GM23338 (cell line): ENCODE measurements around the gene COLQ. TPM values are rescaled to one million over a fixed set of nuclear protein-coding genes. Genes with fewer than 3 reads are reported as not detected.
"Not testable (repeated sequence)": the region's sequence is repeated elsewhere in the genome, so short reads cannot be mapped to it uniquely, and the experiment has no call there.

ENCODE experiments used
- ATAC-seq: fragments of 200-7000 bp; cut with Tn5 transposase; 3 replicates; pipeline ENCODE4 v1.9.1; 2020
- DNase-seq: peaks from one replicate; pipeline ENCODE4 v3.0.0-alpha.2; 2015; ENCODE audit warnings: low spot score
- H2AFZ ChIP-seq: fragments of 200-600 bp; sonication (generic); 2 replicates; pipeline ENCODE4 v1.8.0; 2016; ENCODE audit warnings: antibody characterized with exemption, mild to moderate bottlenecking, moderate library complexity
- H3F3A ChIP-seq: fragments of 200-600 bp; sonication (generic); replicated peaks from 2 replicates; pipeline ENCODE4 v1.8.0; 2017; ENCODE audit warnings: antibody characterized with exemption, mixed run types, low read depth
- H3K27ac ChIP-seq: fragments of 200-600 bp; sonication (generic); 2 replicates; pipeline ENCODE4 v1.6.1; 2016; ENCODE audit warnings: low read depth
- H3K27me3 ChIP-seq: fragments of 200-600 bp; sonication (generic); 2 replicates; pipeline ENCODE4 v1.8.0; 2016; ENCODE audit warnings: mild to moderate bottlenecking, mixed run types, moderate library complexity; ENCODE audit not compliant: insufficient read depth
- H3K36me3 ChIP-seq: fragments of 200-600 bp; sonication (generic); 2 replicates; pipeline ENCODE4 v1.8.0; 2016; ENCODE audit warnings: mild to moderate bottlenecking; ENCODE audit not compliant: insufficient read depth
- H3K4me1 ChIP-seq: fragments of 200-600 bp; sonication (generic); 2 replicates; pipeline ENCODE4 v1.8.0; 2016; ENCODE audit warnings: mild to moderate bottlenecking, moderate library complexity; ENCODE audit not compliant: insufficient read depth
- H3K4me2 ChIP-seq: fragments of 200-600 bp; sonication (generic); 2 replicates; pipeline ENCODE4 v1.7.1; 2017; ENCODE audit warnings: mixed run types
- H3K4me3 ChIP-seq: fragments of 200-600 bp; sonication (generic); 2 replicates; pipeline ENCODE4 v1.6.1; 2016; ENCODE audit warnings: mixed run types
- H3K79me2 ChIP-seq: fragments of 200-600 bp; sonication (generic); replicated peaks from 2 replicates; pipeline ENCODE4 v1.8.0; 2017; ENCODE audit warnings: mild to moderate bottlenecking; ENCODE audit not compliant: insufficient read depth
- H3K9me2 ChIP-seq: fragments of 200-600 bp; sonication (generic); 2 replicates; pipeline ENCODE4 v1.8.0; 2017; ENCODE audit not compliant: insufficient read depth
- H4K20me1 ChIP-seq: fragments of 200-600 bp; sonication (generic); replicated peaks from 2 replicates; pipeline ENCODE4 v1.8.0; 2017; ENCODE audit warnings: mild to moderate bottlenecking; ENCODE audit not compliant: insufficient read depth
- H3K27ac Mint-ChIP-seq: 2 replicates; pipeline ENCODE4 v1.8.0; 2020; ENCODE audit warnings: inconsistent platforms, mild to moderate bottlenecking, moderate library complexity, mixed read lengths
- H3K27me3 Mint-ChIP-seq: 3 replicates; pipeline ENCODE4 v1.8.0; 2022; ENCODE audit warnings: low read depth, mild to moderate bottlenecking, moderate library complexity, mixed read lengths, inconsistent platforms; ENCODE audit not compliant: insufficient read depth, poor library complexity
- H3K36me3 Mint-ChIP-seq: 3 replicates; pipeline ENCODE4 v1.8.0; 2021; ENCODE audit warnings: low read depth, mild to moderate bottlenecking, inconsistent platforms, moderate library complexity, mixed read lengths
- H3K4me1 Mint-ChIP-seq: 3 replicates; pipeline ENCODE4 v1.8.0; 2020; ENCODE audit warnings: mild to moderate bottlenecking, inconsistent platforms, mixed read lengths
- H3K4me3 Mint-ChIP-seq: 3 replicates; pipeline ENCODE4 v1.8.0; 2021; ENCODE audit warnings: moderate library complexity, mild to moderate bottlenecking, inconsistent platforms, mixed read lengths
- H3K9me3 Mint-ChIP-seq: 3 replicates; pipeline ENCODE4 v1.8.0; 2020; ENCODE audit warnings: moderate library complexity, mild to moderate bottlenecking, inconsistent platforms, mixed read lengths
- EZH2 ChIP-seq: fragments of 200-600 bp; sonication (generic); IDR thresholded peaks from one replicate; pipeline ENCODE4 v1.8.0; 2017; ENCODE audit warnings: antibody characterized with exemption, mild to moderate bottlenecking, low read depth; ENCODE audit not compliant: unreplicated experiment
- EZH2phosphoT487 ChIP-seq: fragments of 200-600 bp; sonication (generic); IDR thresholded peaks from one replicate; pipeline ENCODE4 v1.8.1; 2018; ENCODE audit warnings: antibody characterized with exemption; ENCODE audit not compliant: unreplicated experiment
- ZNF331 ChIP-seq: fragments of 250-450 bp; sonication (Bioruptor Pico); IDR thresholded peaks from 2 replicates; pipeline ENCODE4 v1.5.0; 2020; ENCODE audit warnings: low read depth, mild to moderate bottlenecking, moderate library complexity
- polyA plus RNA-seq: library from polyadenylated mRNA; unstranded; fragments of >200 nt; fragmentation: Nextera tagmentation; extraction: Ambion mirVana; gene quantifications from 2 replicates; pipeline ENCODE4 v1.2.1, GENCODE V29; 2016
- total RNA-seq: library from RNA; depleted of rRNA; stranded (reverse); fragments of >200 nt; shearing (Covaris generic); gene quantifications from 2 replicates; pipeline ENCODE4 v1.2.3, GENCODE V29; 2014
- TF ChIP-seq, protein P1 (sequence below): fragments of 250-450 bp; sonication (Bioruptor Pico); IDR thresholded peaks from 2 replicates; pipeline ENCODE4 v1.5.0; 2020; ENCODE audit warnings: mild to moderate bottlenecking, moderate library complexity
- TF ChIP-seq, protein P2 (sequence below), 2 experiments: fragments of 200-600 bp in 1 of 2; sonication (generic) in 1 of 2; conservative IDR thresholded peaks; 2 replicates each; pipeline versions ENCODE4 v1.5.1 to v1.6.1; 2016 to 2017; ENCODE audit warnings: antibody characterized with exemption in 2 of 2, low read depth in 2 of 2, mild to moderate bottlenecking in 2 of 2, moderate library complexity in 1 of 2
- TF ChIP-seq, protein P3 (sequence below): IDR thresholded peaks from one replicate; pipeline ENCODE4 v1.6.1; 2018; ENCODE audit warnings: antibody characterized with exemption; ENCODE audit not compliant: unreplicated experiment

Gene COLQ
- total and polyA plus RNA-seq, 2 experiments from 2014 or later, result 0.78 to 2.0 TPM

DNA sequence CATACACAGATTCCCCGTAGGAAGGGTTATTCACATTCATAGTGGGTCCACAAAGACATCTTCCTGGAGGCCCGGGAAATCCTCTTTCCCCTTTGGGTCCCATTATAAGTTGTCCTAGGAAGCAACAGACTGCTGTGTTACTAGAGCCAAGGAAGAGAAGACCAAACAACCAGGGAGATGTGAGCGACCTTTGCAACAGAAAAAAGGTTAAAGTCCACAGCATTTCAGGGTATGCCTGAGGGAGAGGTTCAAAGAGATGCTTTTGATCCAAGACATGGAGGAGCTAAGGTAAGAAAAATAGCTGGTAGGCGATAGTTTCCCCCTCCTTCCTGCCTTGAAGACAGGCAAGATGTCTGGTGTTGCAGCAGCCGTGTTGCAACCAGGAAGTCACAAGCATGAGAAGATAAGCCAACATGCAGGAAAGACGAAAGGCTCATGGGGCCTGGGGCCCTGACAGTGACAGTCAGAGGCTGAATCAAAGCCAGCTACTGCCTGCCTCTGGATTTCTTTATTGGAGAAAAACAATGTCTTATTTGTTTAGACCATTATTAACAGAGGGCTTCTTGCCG, 63.2 kb downstream of the COLQ start (continued):
- TF ChIP-seq, protein P1, sequence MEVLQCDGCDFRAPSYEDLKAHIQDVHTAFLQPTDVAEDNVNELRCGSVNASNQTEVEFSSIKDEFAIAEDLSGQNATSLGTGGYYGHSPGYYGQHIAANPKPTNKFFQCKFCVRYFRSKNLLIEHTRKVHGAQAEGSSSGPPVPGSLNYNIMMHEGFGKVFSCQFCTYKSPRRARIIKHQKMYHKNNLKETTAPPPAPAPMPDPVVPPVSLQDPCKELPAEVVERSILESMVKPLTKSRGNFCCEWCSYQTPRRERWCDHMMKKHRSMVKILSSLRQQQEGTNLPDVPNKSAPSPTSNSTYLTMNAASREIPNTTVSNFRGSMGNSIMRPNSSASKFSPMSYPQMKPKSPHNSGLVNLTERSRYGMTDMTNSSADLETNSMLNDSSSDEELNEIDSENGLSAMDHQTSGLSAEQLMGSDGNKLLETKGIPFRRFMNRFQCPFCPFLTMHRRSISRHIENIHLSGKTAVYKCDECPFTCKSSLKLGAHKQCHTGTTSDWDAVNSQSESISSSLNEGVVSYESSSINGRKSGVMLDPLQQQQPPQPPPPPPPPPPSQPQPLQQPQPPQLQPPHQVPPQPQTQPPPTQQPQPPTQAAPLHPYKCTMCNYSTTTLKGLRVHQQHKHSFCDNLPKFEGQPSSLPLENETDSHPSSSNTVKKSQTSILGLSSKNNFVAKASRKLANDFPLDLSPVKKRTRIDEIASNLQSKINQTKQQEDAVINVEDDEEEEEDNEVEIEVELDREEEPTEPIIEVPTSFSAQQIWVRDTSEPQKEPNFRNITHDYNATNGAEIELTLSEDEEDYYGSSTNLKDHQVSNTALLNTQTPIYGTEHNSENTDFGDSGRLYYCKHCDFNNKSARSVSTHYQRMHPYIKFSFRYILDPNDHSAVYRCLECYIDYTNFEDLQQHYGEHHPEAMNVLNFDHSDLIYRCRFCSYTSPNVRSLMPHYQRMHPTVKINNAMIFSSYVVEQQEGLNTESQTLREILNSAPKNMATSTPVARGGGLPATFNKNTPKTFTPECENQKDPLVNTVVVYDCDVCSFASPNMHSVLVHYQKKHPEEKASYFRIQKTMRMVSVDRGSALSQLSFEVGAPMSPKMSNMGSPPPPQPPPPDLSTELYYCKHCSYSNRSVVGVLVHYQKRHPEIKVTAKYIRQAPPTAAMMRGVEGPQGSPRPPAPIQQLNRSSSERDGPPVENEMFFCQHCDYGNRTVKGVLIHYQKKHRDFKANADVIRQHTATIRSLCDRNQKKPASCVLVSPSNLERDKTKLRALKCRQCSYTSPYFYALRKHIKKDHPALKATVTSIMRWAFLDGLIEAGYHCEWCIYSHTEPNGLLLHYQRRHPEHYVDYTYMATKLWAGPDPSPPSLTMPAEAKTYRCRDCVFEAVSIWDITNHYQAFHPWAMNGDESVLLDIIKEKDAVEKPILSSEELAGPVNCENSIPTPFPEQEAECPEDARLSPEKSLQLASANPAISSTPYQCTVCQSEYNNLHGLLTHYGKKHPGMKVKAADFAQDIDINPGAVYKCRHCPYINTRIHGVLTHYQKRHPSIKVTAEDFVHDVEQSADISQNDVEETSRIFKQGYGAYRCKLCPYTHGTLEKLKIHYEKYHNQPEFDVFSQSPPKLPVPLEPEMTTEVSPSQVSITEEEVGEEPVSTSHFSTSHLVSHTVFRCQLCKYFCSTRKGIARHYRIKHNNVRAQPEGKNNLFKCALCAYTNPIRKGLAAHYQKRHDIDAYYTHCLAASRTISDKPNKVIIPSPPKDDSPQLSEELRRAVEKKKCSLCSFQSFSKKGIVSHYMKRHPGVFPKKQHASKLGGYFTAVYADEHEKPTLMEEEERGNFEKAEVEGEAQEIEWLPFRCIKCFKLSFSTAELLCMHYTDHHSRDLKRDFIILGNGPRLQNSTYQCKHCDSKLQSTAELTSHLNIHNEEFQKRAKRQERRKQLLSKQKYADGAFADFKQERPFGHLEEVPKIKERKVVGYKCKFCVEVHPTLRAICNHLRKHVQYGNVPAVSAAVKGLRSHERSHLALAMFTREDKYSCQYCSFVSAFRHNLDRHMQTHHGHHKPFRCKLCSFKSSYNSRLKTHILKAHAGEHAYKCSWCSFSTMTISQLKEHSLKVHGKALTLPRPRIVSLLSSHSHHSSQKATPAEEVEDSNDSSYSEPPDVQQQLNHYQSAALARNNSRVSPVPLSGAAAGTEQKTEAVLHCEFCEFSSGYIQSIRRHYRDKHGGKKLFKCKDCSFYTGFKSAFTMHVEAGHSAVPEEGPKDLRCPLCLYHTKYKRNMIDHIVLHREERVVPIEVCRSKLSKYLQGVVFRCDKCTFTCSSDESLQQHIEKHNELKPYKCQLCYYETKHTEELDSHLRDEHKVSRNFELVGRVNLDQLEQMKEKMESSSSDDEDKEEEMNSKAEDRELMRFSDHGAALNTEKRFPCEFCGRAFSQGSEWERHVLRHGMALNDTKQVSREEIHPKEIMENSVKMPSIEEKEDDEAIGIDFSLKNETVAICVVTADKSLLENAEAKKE (CRISPR knock-in tag), result no peak
- TF ChIP-seq, protein P2, sequence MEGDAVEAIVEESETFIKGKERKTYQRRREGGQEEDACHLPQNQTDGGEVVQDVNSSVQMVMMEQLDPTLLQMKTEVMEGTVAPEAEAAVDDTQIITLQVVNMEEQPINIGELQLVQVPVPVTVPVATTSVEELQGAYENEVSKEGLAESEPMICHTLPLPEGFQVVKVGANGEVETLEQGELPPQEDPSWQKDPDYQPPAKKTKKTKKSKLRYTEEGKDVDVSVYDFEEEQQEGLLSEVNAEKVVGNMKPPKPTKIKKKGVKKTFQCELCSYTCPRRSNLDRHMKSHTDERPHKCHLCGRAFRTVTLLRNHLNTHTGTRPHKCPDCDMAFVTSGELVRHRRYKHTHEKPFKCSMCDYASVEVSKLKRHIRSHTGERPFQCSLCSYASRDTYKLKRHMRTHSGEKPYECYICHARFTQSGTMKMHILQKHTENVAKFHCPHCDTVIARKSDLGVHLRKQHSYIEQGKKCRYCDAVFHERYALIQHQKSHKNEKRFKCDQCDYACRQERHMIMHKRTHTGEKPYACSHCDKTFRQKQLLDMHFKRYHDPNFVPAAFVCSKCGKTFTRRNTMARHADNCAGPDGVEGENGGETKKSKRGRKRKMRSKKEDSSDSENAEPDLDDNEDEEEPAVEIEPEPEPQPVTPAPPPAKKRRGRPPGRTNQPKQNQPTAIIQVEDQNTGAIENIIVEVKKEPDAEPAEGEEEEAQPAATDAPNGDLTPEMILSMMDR (conservative IDR thresholded peaks at IDR 0.05; ENCODE audit: low read depth in 2 of 2), result no peak
- TF ChIP-seq EZH2 (no peak), ZNF331 (no peak), EZH2phosphoT487 (no peak)
- TF ChIP-seq, protein P3, sequence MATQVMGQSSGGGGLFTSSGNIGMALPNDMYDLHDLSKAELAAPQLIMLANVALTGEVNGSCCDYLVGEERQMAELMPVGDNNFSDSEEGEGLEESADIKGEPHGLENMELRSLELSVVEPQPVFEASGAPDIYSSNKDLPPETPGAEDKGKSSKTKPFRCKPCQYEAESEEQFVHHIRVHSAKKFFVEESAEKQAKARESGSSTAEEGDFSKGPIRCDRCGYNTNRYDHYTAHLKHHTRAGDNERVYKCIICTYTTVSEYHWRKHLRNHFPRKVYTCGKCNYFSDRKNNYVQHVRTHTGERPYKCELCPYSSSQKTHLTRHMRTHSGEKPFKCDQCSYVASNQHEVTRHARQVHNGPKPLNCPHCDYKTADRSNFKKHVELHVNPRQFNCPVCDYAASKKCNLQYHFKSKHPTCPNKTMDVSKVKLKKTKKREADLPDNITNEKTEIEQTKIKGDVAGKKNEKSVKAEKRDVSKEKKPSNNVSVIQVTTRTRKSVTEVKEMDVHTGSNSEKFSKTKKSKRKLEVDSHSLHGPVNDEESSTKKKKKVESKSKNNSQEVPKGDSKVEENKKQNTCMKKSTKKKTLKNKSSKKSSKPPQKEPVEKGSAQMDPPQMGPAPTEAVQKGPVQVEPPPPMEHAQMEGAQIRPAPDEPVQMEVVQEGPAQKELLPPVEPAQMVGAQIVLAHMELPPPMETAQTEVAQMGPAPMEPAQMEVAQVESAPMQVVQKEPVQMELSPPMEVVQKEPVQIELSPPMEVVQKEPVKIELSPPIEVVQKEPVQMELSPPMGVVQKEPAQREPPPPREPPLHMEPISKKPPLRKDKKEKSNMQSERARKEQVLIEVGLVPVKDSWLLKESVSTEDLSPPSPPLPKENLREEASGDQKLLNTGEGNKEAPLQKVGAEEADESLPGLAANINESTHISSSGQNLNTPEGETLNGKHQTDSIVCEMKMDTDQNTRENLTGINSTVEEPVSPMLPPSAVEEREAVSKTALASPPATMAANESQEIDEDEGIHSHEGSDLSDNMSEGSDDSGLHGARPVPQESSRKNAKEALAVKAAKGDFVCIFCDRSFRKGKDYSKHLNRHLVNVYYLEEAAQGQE, result no peak

DNA sequence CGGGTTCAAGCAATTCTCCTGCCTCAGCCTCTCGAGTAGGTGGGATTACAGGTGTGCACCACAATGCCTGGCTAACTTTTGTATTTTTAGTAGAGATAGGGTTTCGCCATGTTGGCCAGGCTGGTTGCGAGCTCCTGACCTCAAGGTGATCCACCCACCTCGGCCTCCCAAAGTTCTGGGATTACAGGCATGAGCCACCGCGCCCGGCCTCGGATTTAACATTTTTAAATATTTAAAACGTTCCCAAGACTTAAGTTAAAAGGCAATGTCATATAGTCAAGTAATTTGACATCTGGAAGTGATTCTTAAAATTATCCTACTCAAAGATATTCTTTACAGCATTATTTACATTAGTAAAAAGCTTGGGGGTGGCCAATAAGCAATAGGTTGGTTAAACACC, 64.6 kb downstream of the COLQ start:
- not testable (repeated sequence) for DNase-seq, H3K9me3 Mint-ChIP-seq, H3K4me1 ChIP-seq, H2AFZ ChIP-seq, H3K4me3 Mint-ChIP-seq, H3K36me3 ChIP-seq, H3K27me3 Mint-ChIP-seq, H3K4me1 Mint-ChIP-seq, H4K20me1 ChIP-seq, H3K4me2 ChIP-seq, H3K27ac ChIP-seq, H3K36me3 Mint-ChIP-seq, H3K27me3 ChIP-seq, H3F3A ChIP-seq, H3K79me2 ChIP-seq, ATAC-seq, H3K9me2 ChIP-seq, H3K27ac Mint-ChIP-seq, H3K4me3 ChIP-seq
